NCI-H748 (cell line): ENCODE measurements around the gene U2AF1L4.
"Not testable (repeated sequence)": the region's sequence is repeated elsewhere in the genome, so short reads cannot be mapped to it uniquely, and the experiment has no call there.

Source experiments
- DNase-seq: peaks from one replicate; lab custom pipeline; 2025; ENCODE audit not compliant: unreplicated experiment; lab: John Stamatoyannopoulos, UW

Gene U2AF1L4

DNA sequence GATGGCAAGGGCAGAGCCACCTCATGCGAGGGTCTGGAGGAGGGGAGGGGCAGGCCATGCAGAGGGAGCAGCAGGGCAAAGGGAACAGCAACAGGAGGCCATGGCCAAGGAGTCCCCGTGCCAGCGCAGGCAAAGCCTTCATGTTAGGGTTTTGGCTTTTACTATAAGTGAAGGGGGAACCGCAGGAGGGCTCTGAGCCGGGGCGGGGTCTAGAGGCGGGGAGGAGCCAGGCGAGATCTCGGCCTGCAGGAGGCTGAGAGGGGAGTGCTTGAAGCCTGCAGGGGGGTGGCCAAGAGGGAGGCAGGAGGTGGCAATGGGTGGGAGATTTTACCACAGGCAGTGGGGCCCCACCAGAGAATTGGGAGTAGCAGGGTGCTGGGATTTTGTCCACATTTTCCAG lies 36.4 kb upstream of the U2AF1L4 start:
- no peak for DNase-seq

DNA sequence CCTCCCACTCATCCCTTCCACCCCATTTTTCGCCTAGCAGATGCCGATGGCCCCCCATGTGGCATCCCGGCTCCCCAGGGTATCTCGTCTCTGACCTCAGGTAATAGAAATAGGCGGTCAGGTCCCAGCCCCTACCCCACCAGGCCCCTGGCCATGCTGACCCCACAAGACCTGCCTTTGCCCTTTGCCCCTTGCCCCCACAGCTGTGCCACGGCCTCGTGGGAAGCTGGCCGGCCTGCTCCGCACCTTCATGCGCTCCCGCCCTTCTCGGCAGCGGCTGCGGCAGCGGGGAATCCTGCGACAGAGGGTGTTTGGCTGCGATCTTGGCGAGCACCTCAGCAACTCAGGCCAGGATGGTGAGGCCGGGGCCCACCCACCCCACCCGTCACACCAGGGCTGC lies 35.5 kb upstream of the U2AF1L4 start:
- DNase-seq = no peak

DNA sequence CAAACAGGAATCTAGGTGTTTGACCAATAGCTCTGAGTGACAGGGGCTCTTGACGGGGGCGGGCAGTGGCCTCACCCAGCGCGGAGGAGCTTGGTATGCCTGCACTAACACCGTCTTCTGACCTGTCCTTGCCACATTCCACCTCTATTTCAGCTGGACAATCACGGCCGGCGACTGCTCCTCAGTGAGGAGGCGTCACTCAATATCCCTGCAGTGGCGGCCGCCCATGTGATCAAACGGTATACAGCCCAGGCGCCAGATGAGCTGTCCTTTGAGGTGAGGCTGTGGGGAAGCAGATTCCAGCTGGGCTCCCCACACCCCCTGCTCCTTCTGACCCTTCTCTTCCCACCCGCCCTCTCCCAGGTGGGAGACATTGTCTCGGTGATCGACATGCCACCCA lies 34.8 kb upstream of the U2AF1L4 start:
- no peak for DNase-seq

DNA sequence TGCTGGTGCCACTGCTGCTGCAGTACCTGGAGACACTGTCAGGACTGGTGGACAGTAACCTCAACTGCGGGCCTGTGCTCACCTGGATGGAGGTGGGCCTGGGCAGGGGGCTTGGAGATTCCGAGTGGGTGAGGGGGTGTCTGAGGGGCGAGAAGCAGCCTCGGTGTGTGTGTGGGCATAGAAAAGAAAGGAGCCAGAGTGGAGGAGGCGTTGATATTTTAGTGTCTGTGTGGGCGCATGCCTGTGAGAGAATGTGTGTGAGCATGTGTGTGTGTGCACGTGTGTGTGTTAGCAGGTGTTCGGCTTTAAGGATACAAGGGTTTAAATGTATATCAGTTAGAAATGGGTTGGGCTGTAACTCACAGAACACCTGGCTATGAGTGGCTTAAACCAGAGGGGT lies 33.8 kb upstream of the U2AF1L4 start:
- no peak for DNase-seq

DNA sequence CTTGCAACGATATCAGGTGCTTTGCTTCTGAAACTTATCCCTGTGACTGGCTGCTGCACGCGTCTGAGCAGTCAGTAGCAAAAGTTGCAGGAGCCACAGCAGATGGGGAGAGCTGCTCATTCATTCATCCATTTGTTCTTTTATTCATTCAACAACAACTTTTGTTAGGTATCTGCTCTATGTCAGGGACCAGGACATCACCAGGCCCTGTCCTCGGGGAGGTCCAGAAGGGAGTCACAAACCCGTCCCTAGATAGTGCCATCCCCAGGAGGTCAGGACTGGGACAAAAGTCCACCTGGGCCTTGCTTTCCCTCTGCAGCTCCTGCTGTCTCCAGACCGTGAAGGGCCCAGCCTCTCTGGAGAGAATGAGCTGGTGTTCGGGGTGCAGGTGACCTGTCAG lies 32.7 kb upstream of the U2AF1L4 start:
- no peak for DNase-seq

DNA sequence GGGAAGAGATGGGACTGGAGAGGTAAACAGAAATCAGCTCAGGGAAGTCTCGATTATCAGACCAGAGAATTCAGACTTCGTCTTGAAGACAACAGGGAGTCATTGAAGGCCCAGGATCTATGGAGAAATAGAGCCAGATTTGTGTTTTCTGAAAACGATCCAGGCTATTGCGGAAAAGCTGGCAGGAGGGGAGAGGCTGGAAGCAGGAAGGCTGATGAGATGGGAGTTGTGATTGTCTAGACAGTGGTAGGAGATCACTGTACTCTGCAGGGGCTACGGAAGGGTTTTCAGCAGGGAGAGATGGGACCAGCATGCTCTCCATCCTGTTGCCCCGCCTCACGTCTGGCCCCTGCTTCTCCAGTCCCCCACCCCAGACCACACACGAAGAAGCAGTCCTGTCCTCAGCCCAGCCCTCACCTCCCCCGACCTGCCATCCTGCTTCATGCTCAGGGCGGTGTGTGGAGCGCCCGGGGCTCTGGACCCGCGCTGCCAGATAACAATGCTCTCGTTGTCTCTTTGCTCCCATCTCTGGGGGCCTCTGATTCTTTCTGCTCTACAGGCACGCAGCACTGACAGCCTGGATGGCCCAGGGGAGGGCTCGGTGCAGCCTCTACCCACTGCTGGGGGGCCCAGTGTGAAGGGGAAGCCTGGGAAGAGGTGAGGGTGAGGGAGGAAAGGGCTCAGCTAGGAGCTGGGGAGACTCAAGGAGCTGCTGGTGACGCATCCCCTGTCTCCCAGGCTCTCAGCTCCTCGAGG lies 32.0 kb upstream of the U2AF1L4 start:
- DNase-seq = no peak

DNA sequence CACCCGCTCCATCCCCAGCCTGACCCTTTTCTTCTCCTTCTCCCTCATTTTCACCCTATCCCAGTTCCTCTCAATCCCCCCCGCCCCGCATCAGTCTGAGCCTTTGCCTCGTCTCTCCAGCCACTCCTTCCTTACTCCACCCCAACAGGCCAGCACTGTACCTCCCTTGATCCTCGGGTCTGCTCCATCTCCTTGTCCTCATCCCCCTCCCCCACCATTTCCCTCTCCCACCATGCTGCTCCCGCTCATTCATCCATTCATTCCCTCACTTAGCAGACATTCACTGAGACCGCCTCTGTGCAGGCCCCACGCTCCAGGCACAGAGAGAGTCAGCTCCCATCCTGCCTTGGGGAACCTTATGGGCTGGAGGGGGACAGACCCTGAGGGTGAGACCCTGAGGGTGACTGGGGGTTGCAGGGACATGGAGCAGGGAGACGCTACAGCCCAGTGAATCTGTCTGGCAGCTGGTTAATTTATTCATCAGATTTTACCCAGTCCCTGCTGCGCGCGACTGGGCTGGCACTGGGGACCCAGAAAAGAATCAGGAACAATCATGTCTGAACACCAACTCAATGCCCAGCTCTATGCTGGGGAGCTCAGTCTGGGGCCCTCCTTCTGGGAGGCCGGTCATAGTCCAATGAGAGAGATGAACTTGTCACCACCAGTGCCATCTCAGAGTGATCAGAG lies 31.0 kb upstream of the U2AF1L4 start:
- peak; percentile 56 for DNase-seq

DNA sequence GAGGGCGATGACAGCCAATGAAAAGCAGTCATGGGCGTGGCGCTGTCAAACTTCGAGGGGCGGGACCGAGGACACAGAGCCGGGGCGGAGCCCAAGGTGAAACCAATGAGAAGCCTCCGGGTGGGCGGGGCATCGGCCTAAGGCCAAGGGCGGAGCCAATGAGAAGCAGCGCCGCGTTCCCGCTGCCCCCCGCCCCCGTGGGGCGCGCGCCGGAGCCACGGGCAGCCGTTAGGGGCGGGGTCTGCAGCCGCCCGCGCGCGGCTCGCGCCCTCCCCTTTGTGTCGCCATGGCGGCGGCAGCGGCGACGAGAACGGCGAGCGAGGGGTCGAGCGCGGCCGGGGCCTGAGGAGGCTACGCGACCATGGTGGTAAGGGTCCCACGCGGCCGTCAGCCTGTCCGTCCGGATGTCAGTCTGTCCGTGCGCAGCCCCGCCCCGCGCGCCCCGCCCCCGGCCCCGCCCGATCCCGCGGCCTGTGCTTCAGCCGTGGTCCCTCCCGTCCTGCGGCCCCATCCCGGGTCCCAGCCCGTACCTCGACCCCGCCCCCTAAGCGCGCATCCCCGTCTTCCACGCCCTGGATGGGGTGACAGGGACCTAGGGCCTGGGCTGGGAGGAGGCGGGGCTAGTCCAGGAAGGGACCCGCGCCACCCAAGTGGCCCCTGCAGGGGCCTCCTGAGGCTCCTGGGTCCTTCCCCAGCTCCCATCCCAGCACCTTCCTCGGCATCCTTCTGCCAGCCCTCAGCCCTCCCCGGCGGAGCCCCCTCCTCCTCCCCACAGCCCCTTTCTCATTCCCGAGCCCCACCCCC lies 30.3 kb upstream of the U2AF1L4 start, which contains the start of gene ARHGAP33:
Gene ARHGAP33 (plus strand): TSS at position 267 of the 804 bp plus-strand sequence. CDS start 95 bp downstream, at position 362.
- peak; percentile 100 for DNase-seq

DNA sequence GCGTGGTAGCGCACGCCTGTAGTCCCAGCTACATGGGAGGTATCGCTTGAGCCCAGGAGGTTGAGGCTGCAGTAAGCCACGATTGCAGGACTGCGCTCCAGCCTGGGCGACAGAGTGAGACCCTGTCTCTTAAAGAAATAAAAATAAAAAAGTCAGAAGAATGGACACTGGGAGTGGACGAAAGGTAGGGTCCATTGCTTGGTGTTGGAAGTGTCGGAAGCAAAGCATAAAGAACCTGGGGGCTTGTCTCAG lies 29.8 kb upstream of the U2AF1L4 start:
- no peak for DNase-seq

DNA sequence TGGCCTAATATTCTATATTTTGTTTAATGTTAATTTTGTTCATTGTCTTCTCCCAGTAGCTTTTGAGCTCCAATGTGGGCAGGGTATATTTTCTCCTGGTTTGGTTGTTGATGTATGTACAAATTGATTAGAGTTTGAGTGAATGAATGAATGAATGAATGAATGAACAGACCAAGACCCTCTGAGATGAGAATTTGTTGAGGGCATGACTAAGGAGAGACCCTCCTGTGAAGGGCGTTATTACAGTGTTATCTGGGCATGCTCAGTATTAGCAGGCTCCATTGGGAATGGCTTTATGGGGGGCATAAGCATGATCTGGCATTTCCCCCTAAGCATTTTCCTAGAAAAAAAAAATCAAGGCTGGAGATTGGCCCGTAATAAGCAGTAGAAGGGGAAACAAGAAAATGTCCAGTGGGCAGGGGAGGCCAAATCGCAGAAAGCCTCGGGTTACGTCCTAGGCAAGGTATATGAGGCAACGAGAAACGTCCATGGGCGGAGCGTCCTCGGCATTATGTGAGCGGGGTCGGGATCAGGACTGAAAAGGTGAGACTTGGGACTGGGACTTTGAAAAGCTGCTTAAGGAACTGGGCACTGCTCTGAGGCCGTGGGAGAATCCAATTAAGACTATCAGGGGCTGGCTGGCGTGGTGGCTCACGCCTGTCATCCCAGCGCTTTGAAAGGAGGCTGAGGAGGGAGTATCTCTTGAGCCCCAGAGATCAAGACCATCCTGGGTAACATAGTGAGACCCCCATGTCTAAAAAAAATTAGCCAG lies 29.2 kb upstream of the U2AF1L4 start:
- DNase-seq = peak; percentile 51

DNA sequence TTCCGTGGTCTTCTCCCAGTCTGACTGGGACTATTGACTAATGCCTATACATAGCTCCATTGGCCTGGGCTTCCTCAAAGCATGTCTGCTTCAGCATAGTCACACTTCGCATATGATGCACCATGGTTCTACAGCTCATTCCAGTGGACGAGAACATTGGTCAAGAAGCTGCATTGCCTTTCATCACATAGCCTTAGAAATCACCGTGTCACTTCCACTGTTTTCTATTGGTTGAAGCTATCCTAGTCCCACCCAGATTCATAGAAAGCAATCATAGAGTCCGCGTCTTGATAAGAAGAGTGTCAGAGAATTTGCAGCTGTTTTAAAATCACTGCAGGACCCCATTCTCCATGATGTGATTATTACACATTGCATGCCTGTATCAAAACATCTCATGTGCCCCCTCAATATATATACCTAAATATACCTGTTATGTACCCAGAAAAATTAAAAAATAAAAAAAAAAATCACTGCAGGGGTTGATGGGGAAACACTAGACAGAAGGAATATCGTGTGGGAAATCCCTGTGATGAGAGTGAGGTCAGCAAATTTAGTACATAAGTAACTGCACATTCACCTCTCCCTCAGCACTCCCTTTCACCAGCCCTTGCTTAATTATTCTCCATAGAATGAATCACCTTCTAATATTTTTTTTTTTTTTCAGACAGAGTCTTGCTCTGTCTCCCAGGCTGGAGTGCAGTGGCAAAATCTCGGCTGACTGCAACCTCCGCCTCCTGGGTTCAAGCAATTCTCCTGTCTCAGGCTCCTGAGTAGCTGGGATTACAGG lies 28.0 kb upstream of the U2AF1L4 start:
- no peak for DNase-seq

DNA sequence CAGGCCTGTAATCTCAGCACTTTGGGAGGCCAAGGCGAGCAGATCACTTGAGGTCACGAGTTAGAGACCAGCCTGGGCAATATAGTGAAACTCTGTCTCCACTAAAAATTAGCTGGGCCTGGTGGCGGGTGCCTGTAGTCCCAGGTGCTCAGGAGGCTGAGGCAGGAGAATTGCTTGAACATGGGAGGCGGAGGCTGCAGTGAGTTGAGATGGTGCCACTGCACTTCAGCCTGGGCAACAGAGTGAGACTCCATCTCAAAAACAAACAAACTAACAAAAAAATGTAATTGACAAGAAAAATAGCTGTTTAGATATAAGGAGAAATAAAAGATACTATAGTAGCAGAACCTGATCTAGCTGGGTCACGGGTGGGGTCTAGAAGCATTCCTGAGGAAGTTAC lies 27.1 kb upstream of the U2AF1L4 start:
- not testable (repeated sequence) for DNase-seq

DNA sequence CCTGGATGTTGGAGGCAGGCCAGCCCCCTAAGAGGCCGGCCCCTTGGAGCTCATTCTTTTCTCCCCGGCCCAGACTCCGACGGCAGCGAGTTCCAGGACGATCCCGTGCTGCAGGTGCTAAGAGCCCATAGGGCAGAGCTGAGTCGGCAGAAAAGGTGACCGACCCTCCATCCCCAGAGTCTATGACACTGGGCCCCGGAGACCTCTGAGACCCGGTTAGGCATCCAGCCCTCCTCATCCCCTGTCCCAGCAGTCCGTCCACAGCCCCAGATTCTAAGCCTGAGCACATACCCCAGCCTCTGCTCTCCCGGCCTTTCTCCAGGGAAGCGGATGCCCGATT lies 22.8 kb upstream of the U2AF1L4 start:
- DNase-seq = no peak

DNA sequence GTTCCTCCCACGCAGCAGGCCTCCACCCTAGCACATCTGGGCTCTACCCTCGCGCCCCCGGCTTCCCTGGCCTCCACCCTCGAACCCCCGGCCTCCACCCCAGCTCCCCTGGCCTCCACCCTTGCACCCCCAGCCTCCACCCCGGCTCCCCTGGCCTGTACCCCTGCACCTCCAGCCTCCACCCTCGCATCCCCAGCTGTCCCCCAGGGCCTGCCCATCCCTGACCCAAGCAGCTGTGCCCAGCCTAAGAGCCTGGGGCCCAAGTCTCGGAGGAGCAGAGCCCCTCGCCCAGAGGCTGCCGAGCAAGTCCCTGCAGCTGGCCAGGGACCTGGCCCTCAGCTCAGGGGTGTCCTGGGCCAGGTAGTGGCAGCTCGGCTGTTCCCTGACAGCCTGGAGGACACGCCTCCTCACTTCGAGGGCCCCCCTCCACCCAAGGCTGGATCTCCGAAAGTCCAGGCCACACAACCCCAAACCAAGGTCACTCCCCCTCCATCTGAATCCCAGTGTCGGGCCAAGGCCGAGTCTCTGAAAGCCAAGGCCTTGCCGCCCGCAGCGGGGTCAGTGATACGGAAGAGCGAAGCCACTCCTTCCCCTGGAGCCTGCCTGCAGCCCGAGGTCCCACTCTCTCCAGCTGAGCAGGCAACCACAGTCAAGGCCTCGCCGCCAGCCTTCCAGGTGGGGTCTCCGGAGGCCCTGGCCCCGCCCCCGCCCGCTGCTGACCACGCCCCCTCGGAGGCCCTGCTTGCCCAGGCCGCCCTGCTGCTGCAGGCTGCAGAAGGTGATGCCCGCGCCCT lies 22.3 kb upstream of the U2AF1L4 start:
- DNase-seq = no peak

DNA sequence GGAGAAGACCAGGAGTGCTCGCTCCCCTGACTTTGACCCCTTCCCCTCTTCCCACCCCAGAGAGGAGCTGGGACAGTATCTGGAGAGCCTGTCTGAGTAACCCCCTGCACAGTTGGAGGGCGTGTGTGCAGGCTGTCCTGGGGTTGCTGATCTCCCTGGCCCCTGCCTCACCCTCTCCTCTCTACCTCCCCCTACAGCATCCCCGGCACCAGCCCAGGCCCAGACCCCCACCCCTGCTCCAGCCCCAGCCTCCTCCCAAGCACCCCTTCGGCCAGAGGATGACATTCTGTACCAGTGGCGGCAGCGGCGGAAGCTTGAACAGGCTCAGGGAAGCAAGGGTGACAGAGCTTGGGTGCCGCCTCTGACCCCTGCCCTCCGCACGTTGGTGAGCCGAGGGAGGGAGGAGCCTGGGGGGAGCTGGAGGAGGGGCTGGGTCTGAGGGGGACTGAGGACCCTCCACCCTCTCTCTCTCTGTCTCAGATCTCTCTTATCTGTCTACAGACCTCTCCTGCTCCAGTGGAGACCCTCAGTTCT lies 21.4 kb upstream of the U2AF1L4 start:
- no peak for DNase-seq

DNA sequence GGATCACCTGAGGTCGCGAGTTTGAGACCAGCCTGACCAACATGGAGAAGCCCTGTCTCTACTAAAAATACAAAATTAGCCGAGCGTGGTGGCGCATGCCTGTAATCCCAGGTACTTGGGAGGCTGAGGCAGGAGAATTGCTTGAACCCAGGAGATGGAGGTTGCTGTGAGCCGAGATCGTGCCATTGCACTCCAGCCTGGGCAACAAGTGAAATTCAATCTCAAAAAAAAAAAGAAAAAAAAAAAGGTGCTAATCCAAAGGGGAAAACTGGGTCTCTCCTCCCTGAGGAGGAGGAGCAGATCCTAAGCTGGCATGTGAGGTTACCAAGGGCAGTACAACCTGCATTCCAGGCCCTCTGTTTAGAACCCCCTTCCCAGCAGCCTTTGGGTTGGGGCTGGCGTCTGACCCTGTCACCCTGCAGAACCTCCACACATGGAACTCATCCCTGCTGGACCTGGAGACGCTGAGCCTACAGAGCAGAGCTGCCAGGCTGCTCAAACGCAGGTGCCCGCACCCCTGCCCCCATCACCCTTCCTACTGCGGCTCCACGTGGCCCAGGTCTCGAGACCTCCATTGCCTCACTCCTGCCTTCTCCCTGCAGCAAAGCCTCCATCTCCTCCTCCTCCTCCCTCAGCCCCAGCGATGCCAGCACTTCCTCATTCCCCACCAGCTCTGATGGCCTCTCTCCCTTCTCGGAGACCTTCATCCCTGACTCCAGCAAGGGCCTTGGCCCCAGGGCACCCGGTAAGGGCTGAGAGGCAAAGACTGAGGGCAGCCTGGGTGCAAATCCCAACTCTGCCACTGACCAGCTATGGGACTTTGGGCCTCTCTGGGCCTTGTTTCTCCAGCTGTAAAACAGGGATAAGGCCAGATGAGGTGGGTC lies 19.5 kb upstream of the U2AF1L4 start:
- DNase-seq = no peak

DNA sequence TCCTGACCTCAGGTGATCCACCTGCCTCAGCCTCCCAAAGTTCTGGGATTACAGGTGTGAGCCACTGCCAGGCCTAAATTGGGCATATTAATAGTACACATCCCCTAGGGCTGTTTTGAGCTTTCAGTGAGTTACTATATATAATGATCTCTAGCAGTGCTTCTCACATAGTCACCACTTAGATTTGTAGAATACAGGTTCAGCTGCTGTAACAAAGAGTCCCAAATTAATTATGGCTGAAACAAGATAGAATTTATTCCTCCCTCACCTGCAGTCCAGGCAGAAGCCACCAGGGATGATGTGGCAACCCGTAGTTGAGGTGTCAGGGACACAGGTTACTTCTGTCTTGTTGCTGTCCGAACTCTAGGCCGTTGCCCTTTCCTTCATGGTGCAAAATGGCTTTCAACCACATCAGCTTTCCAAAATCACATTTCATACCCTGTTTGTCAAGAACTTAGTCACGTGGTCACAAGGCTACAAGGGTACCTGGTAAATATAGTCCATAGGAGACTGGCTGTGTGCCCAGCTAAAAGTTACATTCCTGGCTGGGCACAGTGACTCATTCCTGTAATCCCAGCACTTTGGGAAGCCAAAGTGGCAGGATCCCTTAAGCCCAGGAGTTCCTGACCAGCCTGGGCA lies 15.6 kb upstream of the U2AF1L4 start:
- no peak for DNase-seq

DNA sequence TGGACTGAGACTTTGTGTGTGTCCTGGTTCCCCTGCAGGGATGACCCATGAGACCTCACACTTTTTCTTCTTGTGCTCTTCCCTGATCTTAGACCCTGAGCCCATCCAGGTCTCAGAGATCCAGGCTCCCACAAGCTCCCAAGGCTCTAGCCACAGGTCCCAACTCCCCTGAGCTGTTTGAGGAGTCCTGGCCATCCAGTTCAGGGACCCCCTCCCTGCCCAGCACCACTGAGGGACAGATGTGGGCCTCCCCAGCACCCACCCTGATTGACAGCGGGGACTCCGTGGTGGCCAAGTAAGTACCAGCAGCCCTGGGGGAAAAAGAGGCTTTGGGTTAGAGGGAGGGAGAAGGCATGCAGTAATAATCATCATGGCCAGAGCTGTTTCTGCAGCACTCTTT lies 14.5 kb upstream of the U2AF1L4 start:
- no peak for DNase-seq
